ENCODE data around the gene OGDH. TPM values are rescaled to one million over a fixed set of nuclear protein-coding genes. Genes with fewer than 3 reads are reported as not detected.

Gene OGDH
- total and polyA plus RNA-seq, 2 of the 4 experiments (the other 2 are of a cell fraction) = 47.4 to 56.5 TPM

GRCh38 chr7:44658979-44659378 lies 52.6 kb downstream of the OGDH start:
- no peak overlapping the region for H4K5ac ChIP-seq (ENCODE audit: low read depth, low read length)
- intact Hi-C loops (cut with micrococcal nuclease) (no loop called here), dilution Hi-C loops (cut with HindIII; ENCODE audit: low sequenced_read_pairs, unreplicated experiment) (no loop called here)

More at GRCh38 chr7:44658979-44659378, 52.6 kb downstream of the OGDH start:
- H3K9me1 ChIP-seq (ENCODE audit: insufficient read depth, low read length) = peaks cover 6% of the 10 kb centered on the region
- no peak overlapping the region for H2BK5ac ChIP-seq (ENCODE audit: low read depth, low read length, poor library complexity, severe bottlenecking)
- DNase-seq (no peak), ATAC-seq (ENCODE audit: low read depth) (no peak)
- H3K4me1 ChIP-seq (ENCODE audit: control insufficient read depth, insufficient read depth, low read length) = no peaks in the 10 kb centered on the region
- no peak overlapping the region for H3K14ac ChIP-seq (replicated peaks; ENCODE audit: low read depth, low read length)
- POLR2A ChIA-PET (ENCODE audit: unreplicated experiment) = no interaction called here
- no peak overlapping the region for H2BK120ac ChIP-seq (ENCODE audit: low read depth, low read length)
- no peak overlapping the region for H3K4me3 ChIP-seq (ENCODE audit: insufficient read depth, low read depth, low read length)
- no peak overlapping the region for H3K4me2 ChIP-seq (ENCODE audit: low read depth, low read length)
- H3K9ac ChIP-seq (ENCODE audit: low read depth, low read length) = no peak overlapping the region
- WGBS, 2 experiments (ENCODE audit: extremely low coverage in 2 of 2, insufficient read length in 1 of 2) = no CpG with 5 or more reads among the region's 7 CpGs
- no peak overlapping the region for H2BK15ac ChIP-seq (ENCODE audit: low read depth, low read length)
- H4K8ac ChIP-seq (ENCODE audit: low read depth in 2 of 2, low read length in 2 of 2) = no peak overlapping the region
- peaks cover 10% of the 10 kb centered on the region for H3K36me3 ChIP-seq (ENCODE audit: control insufficient read depth, insufficient read depth, low read length)
- no peak overlapping the region for H2AFZ ChIP-seq (replicated peaks; ENCODE audit: low read length, poor library complexity)
- no peak overlapping the region for H3K23ac ChIP-seq (ENCODE audit: low read depth, low read length)
- no peak overlapping the region for H2BK20ac ChIP-seq (ENCODE audit: low read depth, low read length)
- no peak overlapping the region for H3K56ac ChIP-seq (ENCODE audit: extremely low read depth, insufficient read depth, low read length)
- peaks cover 0 to 16% of the 10 kb centered on the region in 2 experiments; a peak in 3 of 4 replicates for H3K79me1 ChIP-seq (ENCODE audit: low read depth in 1 of 2, low read length in 2 of 2)
- no TSS peak for BruUV-seq (replicated peaks)
- H2AK5ac ChIP-seq (ENCODE audit: low read depth, low read length) = no peak overlapping the region
- no peak overlapping the region for H3K4ac ChIP-seq (ENCODE audit: low read depth, low read length)
- H3K9me3 ChIP-seq (ENCODE audit: control insufficient read depth, insufficient read depth, low read length) = peaks cover 8% of the 10 kb centered on the region
- no peaks in the 10 kb centered on the region for H4K20me1 ChIP-seq (ENCODE audit: insufficient read depth, low read length)
- H3K18ac ChIP-seq (ENCODE audit: low read depth, low read length) = no peak overlapping the region
- CTCF ChIA-PET = interaction anchor here (0.6 kb wide), 1 partner anchor 30 kb away, joined by 3 read pairs; no protein-coding TSS in a partner anchor
- H2AK9ac ChIP-seq (replicated peaks; ENCODE audit: low read depth, low read length, poor library complexity) = no peak overlapping the region
- no peaks in the 10 kb centered on the region for H3K27me3 ChIP-seq (ENCODE audit: control insufficient read depth, insufficient read depth, low read length)
- no peak overlapping the region for H3K27ac ChIP-seq (ENCODE audit: insufficient read depth, low read length)
- in situ Hi-C loops (cut with MboI; ENCODE audit: low sequenced_read_pairs) = no loop called here
- TF ChIP-seq MXI1 (IDR thresholded peaks at IDR 0.05; ENCODE audit: borderline replicate concordance, low read depth, low read length) (no peak), RAD21 (IDR thresholded peaks at IDR 0.05; ENCODE audit: low read length) (no peak), BHLHE40 (IDR thresholded peaks at IDR 0.05; ENCODE audit: low read depth, low read length) (no peak), NFE2L2 (IDR thresholded peaks at IDR 0.05; ENCODE audit: low read depth, low read length) (no peak), MAZ (IDR thresholded peaks at IDR 0.05; ENCODE audit: borderline replicate concordance, low read depth, low read length) (no peak), FOS (IDR thresholded peaks at IDR 0.05; ENCODE audit: low read depth, low read length) (no peak), CEBPB (IDR thresholded peaks at IDR 0.05; ENCODE audit: low read depth, low read length) (no peak), POLR2A (IDR thresholded peaks at IDR 0.05; ENCODE audit: low read depth, low read length) (no peak), CHD1 (IDR thresholded peaks at IDR 0.05; ENCODE audit: low read depth, low read length) (no peak), RCOR1 (IDR thresholded peaks at IDR 0.05; ENCODE audit: insufficient replicate concordance, low read length) (no peak), MAFK (IDR thresholded peaks at IDR 0.05; ENCODE audit: low read depth, low read length) (no peak), RFX5 (IDR thresholded peaks at IDR 0.05; ENCODE audit: low read depth, low read length) (no peak), SMC3 (IDR thresholded peaks at IDR 0.05; ENCODE audit: low read depth, low read length) (no peak)
- TF ChIP-seq, protein P1, sequence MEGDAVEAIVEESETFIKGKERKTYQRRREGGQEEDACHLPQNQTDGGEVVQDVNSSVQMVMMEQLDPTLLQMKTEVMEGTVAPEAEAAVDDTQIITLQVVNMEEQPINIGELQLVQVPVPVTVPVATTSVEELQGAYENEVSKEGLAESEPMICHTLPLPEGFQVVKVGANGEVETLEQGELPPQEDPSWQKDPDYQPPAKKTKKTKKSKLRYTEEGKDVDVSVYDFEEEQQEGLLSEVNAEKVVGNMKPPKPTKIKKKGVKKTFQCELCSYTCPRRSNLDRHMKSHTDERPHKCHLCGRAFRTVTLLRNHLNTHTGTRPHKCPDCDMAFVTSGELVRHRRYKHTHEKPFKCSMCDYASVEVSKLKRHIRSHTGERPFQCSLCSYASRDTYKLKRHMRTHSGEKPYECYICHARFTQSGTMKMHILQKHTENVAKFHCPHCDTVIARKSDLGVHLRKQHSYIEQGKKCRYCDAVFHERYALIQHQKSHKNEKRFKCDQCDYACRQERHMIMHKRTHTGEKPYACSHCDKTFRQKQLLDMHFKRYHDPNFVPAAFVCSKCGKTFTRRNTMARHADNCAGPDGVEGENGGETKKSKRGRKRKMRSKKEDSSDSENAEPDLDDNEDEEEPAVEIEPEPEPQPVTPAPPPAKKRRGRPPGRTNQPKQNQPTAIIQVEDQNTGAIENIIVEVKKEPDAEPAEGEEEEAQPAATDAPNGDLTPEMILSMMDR (conservative IDR thresholded peaks at IDR 0.05; ENCODE audit: low read depth, low read length) = no peak
- TF ChIP-seq, protein P2, sequence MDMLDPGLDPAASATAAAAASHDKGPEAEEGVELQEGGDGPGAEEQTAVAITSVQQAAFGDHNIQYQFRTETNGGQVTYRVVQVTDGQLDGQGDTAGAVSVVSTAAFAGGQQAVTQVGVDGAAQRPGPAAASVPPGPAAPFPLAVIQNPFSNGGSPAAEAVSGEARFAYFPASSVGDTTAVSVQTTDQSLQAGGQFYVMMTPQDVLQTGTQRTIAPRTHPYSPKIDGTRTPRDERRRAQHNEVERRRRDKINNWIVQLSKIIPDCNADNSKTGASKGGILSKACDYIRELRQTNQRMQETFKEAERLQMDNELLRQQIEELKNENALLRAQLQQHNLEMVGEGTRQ (IDR thresholded peaks at IDR 0.05; ENCODE audit: low read depth, low read length) = no peak
- TF ChIP-seq, protein P3, sequence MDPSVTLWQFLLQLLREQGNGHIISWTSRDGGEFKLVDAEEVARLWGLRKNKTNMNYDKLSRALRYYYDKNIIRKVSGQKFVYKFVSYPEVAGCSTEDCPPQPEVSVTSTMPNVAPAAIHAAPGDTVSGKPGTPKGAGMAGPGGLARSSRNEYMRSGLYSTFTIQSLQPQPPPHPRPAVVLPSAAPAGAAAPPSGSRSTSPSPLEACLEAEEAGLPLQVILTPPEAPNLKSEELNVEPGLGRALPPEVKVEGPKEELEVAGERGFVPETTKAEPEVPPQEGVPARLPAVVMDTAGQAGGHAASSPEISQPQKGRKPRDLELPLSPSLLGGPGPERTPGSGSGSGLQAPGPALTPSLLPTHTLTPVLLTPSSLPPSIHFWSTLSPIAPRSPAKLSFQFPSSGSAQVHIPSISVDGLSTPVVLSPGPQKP (IDR thresholded peaks at IDR 0.05; ENCODE audit: borderline replicate concordance, low read depth, low read length) = no peak
- no peak overlapping the region for H4K91ac ChIP-seq (ENCODE audit: insufficient read depth, low read depth, low read length)

Data from IMR-90 (cell line).